ENCODE results near the gene CTSA.

CTSA gene

DNA sequence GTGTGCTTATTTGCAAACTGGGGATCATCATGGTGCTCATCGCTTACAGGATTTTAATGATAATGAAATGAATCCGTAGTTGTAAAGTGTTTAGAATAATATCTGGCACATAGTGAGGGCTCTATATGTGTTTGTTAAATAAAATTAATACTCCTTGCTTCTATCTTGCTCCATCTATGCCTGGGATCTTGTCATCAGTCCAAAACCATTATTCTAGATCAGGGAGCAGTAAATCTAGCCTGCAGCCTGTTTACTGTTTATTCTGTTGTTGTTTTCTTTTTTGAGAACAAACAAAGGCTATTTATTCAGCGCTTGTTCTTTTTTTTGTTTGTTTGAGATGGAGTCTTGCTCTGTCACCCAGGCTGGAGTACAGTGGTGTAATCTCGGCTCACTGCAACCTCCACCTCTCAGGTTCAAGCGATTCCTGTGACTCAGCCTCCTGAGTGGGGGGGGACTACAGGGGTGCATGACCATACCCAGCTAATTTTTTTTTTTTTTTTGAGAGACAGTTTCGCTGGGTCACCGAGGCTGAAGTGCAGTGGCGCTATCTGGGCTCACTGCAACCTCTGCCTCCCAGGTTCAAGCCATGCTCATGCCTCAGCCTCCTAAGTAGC is 42.1 kb upstream of the CTSA start:
- TF ChIP-seq, protein P1, sequence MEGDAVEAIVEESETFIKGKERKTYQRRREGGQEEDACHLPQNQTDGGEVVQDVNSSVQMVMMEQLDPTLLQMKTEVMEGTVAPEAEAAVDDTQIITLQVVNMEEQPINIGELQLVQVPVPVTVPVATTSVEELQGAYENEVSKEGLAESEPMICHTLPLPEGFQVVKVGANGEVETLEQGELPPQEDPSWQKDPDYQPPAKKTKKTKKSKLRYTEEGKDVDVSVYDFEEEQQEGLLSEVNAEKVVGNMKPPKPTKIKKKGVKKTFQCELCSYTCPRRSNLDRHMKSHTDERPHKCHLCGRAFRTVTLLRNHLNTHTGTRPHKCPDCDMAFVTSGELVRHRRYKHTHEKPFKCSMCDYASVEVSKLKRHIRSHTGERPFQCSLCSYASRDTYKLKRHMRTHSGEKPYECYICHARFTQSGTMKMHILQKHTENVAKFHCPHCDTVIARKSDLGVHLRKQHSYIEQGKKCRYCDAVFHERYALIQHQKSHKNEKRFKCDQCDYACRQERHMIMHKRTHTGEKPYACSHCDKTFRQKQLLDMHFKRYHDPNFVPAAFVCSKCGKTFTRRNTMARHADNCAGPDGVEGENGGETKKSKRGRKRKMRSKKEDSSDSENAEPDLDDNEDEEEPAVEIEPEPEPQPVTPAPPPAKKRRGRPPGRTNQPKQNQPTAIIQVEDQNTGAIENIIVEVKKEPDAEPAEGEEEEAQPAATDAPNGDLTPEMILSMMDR (IDR thresholded peaks at IDR 0.05; ENCODE audit: insufficient read depth, missing control alignments), result no peak
- no peak for FAIRE-seq
- DNase-seq (ENCODE audit: insufficient read length, low spot score), result no peak

DNA sequence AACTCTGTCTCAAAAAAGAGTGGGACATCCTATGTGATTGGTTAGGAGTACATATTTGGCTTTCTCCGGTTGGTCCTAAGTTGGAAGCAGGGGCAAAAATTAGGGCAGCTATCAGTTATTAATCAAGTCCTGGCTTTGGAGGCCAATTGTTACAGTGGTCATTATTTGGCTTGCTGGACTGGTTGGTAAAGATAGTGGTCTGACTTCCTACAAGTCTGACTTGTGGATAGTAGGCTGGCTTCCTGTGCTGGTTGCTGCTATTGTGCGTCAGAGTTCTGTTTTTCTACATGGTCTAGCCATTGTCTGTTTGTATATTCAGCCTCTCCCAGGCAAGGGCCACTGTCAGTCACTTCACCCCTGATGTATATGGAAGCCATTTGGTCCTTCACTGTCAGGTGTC is 40.9 kb upstream of the CTSA start:
- no peak for FAIRE-seq
- no peak for DNase-seq (ENCODE audit: insufficient read length, low spot score)
- TF ChIP-seq, protein P1 (IDR thresholded peaks at IDR 0.05; ENCODE audit: insufficient read depth, missing control alignments), result no peak

DNA sequence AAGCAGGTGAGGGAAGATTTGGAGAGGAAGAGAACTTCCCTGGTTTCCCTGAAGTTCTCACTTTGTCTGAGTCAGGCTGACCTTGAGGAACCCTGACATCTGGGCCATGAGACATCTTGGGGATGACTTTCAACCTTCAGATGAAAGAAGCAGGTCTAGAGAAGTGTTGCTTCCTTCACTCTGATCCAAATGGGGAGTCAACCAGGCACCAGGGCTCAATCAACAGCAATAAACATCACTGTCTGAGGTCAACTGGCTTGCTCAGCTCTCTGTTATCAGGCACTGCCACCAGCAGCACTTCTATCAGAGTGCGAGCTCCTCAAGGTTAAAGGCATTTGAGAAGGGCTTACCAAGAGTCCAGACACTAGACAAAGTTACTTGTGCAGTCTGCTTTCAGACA is 40.2 kb upstream of the CTSA start:
- DNase-seq (ENCODE audit: insufficient read length, low spot score) (no peak), FAIRE-seq (no peak)
- TF ChIP-seq, protein P1 (IDR thresholded peaks at IDR 0.05; ENCODE audit: insufficient read depth, missing control alignments), result no peak

DNA sequence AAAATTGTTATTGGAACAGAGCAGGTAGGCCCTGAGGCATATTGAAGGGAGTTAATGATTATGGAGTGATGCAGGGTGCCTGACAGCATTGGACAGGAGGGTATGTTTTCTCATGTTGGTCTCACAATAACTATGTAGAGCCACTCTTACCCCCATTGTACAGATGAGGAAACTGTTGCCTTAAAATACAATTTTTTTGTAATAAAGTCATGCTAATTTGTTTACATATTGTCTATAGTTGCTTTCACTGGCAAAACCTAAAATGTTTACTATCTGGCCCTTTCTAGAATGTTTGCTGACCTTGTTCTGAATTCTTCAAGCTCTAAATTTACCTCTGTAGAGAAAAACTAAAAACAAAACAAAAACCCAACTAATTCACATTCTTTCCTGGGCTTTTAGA is 39.6 kb upstream of the CTSA start:
- DNase-seq (ENCODE audit: insufficient read length, low spot score) (no peak), FAIRE-seq (no peak)
- TF ChIP-seq, protein P1 (IDR thresholded peaks at IDR 0.05; ENCODE audit: insufficient read depth, missing control alignments), result no peak

DNA sequence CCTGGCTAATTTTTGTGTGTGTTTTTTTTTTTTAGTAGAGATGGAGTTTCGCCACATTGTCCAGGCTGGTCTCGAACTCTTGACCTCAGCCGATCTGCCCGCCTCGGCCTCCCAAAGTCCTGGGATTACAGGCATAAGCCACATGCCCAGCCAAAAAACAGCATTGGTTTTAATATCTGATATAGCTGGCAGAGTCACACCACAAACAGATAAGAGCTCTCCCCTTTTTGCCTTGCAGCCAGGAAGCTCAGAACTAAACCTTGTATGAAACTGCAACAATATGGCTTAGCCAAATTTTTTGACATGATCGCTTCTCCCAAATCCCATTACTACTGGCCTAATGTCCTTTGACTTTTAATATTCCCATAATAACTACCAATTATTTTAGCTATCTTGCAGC is 38.8 kb upstream of the CTSA start:
- FAIRE-seq, result no peak
- TF ChIP-seq, protein P1 (IDR thresholded peaks at IDR 0.05; ENCODE audit: insufficient read depth, missing control alignments), result no peak
- no peak for DNase-seq (ENCODE audit: insufficient read length, low spot score)

DNA sequence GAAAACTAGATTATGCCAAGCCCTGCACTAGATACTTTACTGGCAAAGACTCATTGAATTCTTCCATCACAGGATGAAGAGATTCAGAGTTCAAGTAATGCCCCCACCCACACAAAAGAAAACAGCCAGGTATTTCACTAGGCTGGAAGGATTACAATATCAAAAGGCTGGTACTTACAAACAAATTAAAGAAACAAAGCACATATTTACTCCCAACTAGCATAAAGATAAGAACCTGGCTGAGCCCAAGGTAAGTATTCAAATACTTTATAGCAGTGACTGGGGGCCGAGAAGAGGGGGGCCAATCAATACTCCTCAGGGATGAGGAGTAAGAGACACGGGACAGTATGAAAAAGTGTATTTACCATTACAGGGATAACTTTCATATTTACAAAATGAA is 37.7 kb upstream of the CTSA start:
- no peak for DNase-seq (ENCODE audit: insufficient read length, low spot score)
- FAIRE-seq, result no peak
- TF ChIP-seq, protein P1 (IDR thresholded peaks at IDR 0.05; ENCODE audit: insufficient read depth, missing control alignments), result no peak

DNA sequence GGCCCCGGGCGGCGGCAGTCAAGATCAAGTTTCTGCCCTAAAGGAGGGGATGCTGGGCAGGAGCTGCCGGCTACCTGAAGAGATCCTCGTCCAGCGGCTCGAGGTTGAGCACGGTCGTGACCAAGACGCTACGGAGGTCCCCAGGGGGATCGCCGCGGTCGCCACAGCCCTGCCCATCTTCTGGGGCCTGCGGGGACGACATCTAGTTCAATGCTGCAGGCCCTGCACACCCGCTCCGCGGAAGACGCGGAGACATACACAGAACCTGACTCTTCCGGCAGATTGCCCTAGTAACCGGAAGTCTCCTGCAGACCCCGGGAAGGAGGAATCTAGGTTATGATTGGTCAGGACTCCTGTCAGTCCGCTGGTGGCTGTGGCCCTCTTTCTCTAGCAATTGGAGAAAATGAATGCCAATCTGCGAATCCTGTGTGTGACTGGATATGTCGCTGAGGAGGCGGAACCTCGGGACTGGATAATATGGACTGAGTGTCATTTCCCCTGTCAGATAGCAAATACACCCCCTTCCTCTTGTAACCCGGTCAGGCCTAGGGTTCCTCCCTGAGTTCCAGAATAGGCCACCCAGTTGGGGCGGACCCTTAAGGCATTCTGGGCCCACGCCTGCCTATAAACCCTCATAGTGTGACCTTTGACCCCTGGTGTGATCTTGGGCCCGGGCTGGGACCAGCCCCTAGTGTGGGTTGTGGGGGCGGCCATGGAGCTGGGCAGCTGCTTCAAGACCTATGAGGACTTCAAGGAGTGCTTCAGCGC is 33.8 kb upstream of the CTSA start, which contains the start of the genes ACOT8 and ZSWIM3:
Gene ACOT8 (minus strand): TSS at position 279 of the 768 bp plus-strand sequence. CDS start 77 bp downstream, at position 202.
Gene ZSWIM3 (plus strand): TSS at position 501 of the 768 bp plus-strand sequence. CDS start 212 bp downstream, at position 713.
- DNase-seq (ENCODE audit: insufficient read length, low spot score) (peak; percentile 99), FAIRE-seq (no peak)
- TF ChIP-seq, protein P1 (IDR thresholded peaks at IDR 0.05; ENCODE audit: insufficient read depth, missing control alignments), result no peak
